ENCODE data around the gene GLS2. TPM values are rescaled to one million over a fixed set of nuclear protein-coding genes. Genes with fewer than 3 reads are reported as not detected.

Gene GLS2
- total RNA-seq, 2 donors from 2014 or later, result 4.1 to 6.6 TPM

GRCh38 chr12:56476143-56476542 is 11.8 kb downstream of the GLS2 start:
- WGBS, result 78% methylated on average over 6 of the region's 6 CpGs
- H3K27me3 ChIP-seq (replicated peaks; ENCODE audit: insufficient read depth), result no peaks in the 10 kb centered on the region
- intact Hi-C loops (cut with DNase I), result no loop called here
- TF ChIP-seq POLR2A (IDR thresholded peaks at IDR 0.05), result no peak
- no peak for TF ChIP-seq POLR2AphosphoS5 (IDR thresholded peaks at IDR 0.05)
- no peak for TF ChIP-seq CTCF (IDR thresholded peaks at IDR 0.05)
- no peaks in the 10 kb centered on the region for H3K4me1 ChIP-seq (replicated peaks)
- no peaks in the 10 kb centered on the region for H3K9me3 ChIP-seq
- no peak overlapping the region for H3K27ac ChIP-seq
- H3K36me3 ChIP-seq, result no peaks in the 10 kb centered on the region
- DNase-seq (ENCODE audit: low spot score), result no peak
- H3K4me3 ChIP-seq, result no peak overlapping the region

- no peak overlapping the region for H3K4me3 ChIP-seq
- intact Hi-C loops (cut with DNase I), result no loop called here
- no peak for DNase-seq (ENCODE audit: low spot score)
- no peaks in the 10 kb centered on the region for H3K36me3 ChIP-seq
- no peaks in the 10 kb centered on the region for H3K4me1 ChIP-seq (replicated peaks)
- TF ChIP-seq POLR2A (IDR thresholded peaks at IDR 0.05) (no peak), CTCF (IDR thresholded peaks at IDR 0.05) (no peak), POLR2AphosphoS5 (IDR thresholded peaks at IDR 0.05) (no peak)
- H3K27ac ChIP-seq, result no peak overlapping the region
- no peaks in the 10 kb centered on the region for H3K27me3 ChIP-seq (replicated peaks; ENCODE audit: insufficient read depth)
- no peaks in the 10 kb centered on the region for H3K9me3 ChIP-seq
- 93% methylated on average over 9 of the region's 9 CpGs for WGBS
Measured at GRCh38 chr12:56474389-56474788, 13.6 kb downstream of the GLS2 start.

GRCh38 chr12:56469007-56469930 is 18.7 kb downstream of the GLS2 start:
- H3K27ac ChIP-seq, result peak overlapping the region; percentile 81 to 85
- WGBS, result 35% methylated on average over 19 of the region's 19 CpGs
- intact Hi-C loops (cut with DNase I), result loop anchor here (5.0 to 10.0 kb wide), 2 partner anchors 274 to 342 kb away; partner anchors contain the start of gene ESYT1

GRCh38 chr12:56468216-56469006 is 19.6 kb downstream of the GLS2 start, which contains the start of gene SPRYD4:
SPRYD4 (plus strand) TSS chr12:56468578; CDS start chr12:56468592, 14 bp downstream.
- Histone ChIP-seq H3K36me3 (no peaks in the 10 kb centered on the region), H3K9me3 (no peaks in the 10 kb centered on the region), H3K27me3 (replicated peaks; ENCODE audit: insufficient read depth) (no peaks in the 10 kb centered on the region), H3K27ac (peak within 1 kb of the TSS; percentile 81 to 85), H3K4me3 (peak within 1 kb of the TSS; percentile 67 to 81), H3K4me1 (replicated peaks) (peaks cover 3% of the 10 kb centered on the region)
- peak; percentile 79 for TF ChIP-seq POLR2A (IDR thresholded peaks at IDR 0.05)
- TF ChIP-seq POLR2AphosphoS5 (IDR thresholded peaks at IDR 0.05), result peak; percentile 99
- TF ChIP-seq CTCF (IDR thresholded peaks at IDR 0.05), result peak in 3 of 4 experiments; percentile 61 to 70 (median 62)
- intact Hi-C loops (cut with DNase I), result loop anchor here (5.0 to 10.0 kb wide), 2 partner anchors 274 to 341 kb away; partner anchors contain the start of gene ESYT1
- DNase-seq (ENCODE audit: low spot score), result peak; percentile 92
- WGBS, result under 1% methylated on average over 43 of the region's 43 CpGs

More at GRCh38 chr12:56469007-56469930, 18.7 kb downstream of the GLS2 start:
- no peak for DNase-seq (ENCODE audit: low spot score)
- H3K4me3 ChIP-seq, result peak overlapping the region; percentile 67 to 81
- H3K4me1 ChIP-seq (replicated peaks), result peaks cover 3% of the 10 kb centered on the region
- H3K27me3 ChIP-seq (replicated peaks; ENCODE audit: insufficient read depth), result no peaks in the 10 kb centered on the region
- TF ChIP-seq CTCF (IDR thresholded peaks at IDR 0.05) (no peak), POLR2A (IDR thresholded peaks at IDR 0.05) (no peak), POLR2AphosphoS5 (IDR thresholded peaks at IDR 0.05) (no peak)
- no peaks in the 10 kb centered on the region for H3K36me3 ChIP-seq
- no peaks in the 10 kb centered on the region for H3K9me3 ChIP-seq

Data from prostate gland (tissue), 2 donors.